ENCODE data around the gene TTLL5.
"Not testable (repeated sequence)": the region's sequence is repeated elsewhere in the genome, so short reads cannot be mapped to it uniquely, and the experiment has no call there.

Gene TTLL5

DNA sequence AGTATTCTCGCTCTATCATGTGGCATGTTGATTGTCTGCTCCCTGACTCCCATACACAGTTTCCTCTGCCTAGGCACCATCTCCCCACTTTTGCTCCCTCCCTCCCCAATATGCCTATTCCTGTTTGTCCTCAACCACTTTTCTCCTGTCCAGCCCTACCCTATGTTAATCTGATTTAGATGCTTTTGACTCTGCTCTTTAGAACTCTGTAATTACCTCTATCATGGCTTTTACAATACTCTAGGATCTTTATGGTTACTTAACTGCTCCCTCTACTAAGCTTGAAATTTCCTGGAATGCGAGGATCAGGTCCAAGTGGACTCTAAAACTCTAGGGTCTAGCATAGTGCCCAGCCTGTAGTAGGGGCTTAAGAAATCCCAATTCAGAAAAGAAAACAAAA is 252.1 kb downstream of the TTLL5 start:
- no peak for DNase-seq (ENCODE audit: low read depth in 2 of 2)

GRCh38 chr14:75915045-75915444 is 254.0 kb downstream of the TTLL5 start:
- DNase-seq (ENCODE audit: low read depth in 2 of 2): no peak

- DNase-seq (ENCODE audit: low read depth in 2 of 2): no peak
Measured at GRCh38 chr14:75917322-75917945, 256.4 kb downstream of the TTLL5 start.

DNA sequence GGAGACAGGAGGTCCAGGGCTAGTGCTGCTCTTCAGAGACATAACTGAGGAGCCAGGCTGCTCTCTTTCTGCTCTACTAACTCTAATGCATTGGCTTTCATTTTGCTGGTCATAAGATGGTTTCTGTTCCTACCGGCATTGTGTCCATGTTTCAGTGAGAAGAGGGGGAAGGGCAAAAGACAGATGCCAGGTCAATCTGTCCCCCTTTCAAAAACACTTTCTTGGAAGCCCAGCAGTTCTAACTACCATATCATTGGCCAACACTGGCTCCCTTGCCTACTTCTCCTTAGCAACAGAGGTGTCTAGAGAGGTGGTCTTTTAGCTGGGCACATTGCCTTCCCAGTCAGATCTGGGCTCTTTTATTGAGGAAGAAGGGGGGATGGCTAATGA is 256.9 kb downstream of the TTLL5 start:
- no peak for DNase-seq (ENCODE audit: low read depth in 2 of 2)

DNA sequence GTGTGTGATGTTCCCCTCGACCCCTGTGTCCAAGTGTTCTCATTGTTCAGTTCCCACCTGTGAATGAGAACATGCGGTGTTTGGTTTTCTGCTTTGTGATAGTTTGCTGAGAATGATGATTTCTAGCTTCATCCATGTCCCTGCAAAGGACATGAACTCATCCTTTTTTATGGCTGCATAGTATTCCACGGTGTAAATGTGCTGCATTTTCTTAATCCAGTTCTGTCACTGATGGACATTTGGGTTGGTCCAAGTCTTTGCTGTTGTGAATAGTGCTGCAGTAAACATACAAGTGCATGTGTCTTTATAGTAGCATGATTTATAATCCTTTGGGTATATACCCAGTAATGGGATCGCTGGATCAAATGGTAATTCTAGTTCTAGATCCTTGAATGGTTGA is 259.4 kb downstream of the TTLL5 start:
- DNase-seq (ENCODE audit: low read depth in 2 of 2): not testable (repeated sequence)

- DNase-seq (ENCODE audit: low read depth in 2 of 2): not testable (repeated sequence)
Measured at GRCh38 chr14:75925141-75925840, 264.2 kb downstream of the TTLL5 start.

DNA sequence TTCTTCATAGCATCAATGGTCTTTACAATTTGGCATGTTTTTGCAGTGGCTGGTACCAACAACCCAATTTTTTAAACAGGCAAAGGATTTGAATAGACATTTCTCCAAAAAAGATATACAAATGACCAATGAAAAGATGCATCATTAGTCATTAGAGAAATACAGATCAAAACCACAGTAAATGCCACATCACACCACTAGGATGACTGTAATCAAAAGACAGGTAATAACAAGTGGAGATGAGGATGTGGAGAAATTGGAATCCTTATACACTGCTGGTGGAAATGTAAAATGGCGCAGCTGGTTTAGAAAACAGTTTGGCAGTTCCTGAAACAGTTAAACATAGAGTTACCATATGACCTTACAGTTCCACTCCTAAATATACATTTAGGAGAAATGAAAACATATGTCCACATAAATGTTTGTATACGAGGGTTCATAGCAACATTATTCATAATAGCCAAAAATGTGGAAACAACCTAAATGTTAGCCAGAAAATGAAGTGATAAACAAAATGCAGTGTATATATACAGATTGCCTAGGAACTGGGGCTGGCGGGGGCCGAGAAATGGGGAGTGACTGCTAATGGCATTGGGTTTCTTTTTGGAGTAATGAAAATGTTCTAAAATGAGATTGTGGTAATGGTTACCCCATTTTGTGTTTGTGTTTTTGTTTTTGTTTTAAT is 265.5 kb downstream of the TTLL5 start:
- no peak for DNase-seq (ENCODE audit: low read depth in 2 of 2)

DNA sequence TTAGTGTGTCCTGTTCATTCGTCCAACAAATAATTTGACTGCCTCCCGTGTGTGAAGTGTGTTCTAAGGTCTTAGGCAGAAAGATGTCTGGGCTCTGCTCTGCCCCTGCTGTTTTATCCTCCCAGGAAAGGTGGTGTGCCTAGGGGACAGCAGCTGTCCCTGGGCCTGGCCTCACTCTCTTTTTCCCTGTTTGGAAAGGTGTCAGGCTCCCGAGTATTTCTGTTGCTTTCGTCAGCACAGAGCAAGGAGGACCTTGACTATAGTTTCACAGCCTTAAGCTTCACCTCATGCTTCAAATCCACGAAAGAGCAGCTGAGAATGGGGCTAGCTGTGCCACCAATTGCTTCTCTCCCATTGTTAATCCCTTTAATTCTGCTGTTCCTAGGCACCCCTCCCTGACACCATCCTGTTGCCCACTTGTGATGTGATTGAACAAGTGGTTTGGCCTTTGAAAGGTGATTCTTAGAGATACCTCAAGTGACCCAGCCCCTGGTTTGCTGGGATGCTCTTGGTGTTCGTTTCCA is 266.6 kb downstream of the TTLL5 start:
- no peak for DNase-seq (ENCODE audit: low read depth in 2 of 2)

DNA sequence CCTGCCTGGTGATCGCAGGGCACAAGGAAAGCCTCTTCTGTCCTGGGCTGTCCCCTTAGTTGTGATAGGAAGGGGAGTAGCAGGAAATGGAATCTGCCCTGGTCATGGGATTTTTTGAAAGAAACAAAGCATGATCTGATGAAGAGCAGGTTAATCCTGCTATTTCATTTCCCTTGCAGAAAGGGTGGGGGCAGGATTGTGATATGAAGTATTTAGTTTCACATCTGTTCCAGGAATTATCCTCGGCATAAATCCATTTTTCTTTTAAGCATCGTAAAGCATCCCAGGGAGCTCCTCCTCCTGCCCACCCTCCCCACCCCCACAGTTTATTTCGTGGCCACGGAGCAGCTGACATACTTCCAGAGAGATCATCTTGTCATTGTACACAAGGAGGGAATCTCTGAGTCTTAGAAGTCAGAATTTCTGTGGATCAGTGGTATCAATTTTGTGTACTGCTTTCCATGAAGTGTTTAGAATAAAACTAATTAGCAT is 267.7 kb downstream of the TTLL5 start:
- DNase-seq (ENCODE audit: low read depth in 2 of 2): no peak

- DNase-seq (ENCODE audit: low read depth in 2 of 2): no peak
Measured at GRCh38 chr14:75933712-75934296, 272.8 kb downstream of the TTLL5 start.

DNA sequence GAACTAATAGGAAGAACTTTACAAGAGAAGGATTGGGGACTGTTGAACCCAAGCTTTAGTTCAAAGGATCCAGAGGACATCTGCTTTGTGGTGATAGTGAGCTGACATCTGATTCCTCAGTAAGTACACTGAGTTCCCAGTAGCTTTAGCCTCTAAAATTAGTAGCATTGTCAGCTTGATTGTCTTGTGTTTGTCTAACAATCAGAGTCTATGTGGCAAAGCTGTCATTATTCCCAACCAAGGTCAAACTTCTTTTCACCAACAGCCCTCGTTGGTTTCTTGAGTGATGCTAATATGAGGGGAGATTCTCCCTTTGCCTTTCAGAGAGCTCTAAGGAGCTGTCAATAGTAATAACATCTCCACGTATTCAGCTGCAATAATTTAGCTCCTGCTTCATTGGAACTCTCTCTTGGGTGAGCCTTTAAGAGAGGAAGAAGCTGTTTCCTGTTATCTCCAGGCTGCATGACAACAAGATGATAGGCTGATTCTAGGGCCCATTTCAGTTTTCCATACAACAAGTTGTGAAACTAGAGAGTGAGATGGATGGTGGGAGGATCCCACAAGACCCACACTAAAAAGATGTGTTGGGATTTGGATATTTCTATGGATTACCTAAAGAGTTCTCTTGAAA is 274.1 kb downstream of the TTLL5 start:
- DNase-seq (ENCODE audit: low read depth in 2 of 2): no peak

DNA sequence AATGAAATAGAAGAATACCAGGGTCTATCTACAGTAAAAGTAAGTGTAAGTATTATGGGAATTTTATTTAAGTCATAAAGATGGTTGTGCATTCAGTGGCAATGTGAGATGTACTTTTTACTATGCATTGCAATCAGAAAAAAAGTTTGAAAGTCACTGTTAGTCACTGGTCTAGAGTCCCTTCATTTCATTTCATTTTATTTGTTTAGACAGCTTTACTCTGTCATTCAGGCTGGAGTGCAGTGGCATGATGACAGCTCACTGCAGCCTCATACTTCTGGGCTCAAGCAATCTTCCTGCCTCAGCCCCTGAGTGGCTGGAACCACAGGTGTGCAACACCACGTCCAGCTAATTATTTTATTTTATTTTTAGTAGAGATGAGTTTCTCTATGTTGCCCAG is 278.2 kb downstream of the TTLL5 start:
- DNase-seq (ENCODE audit: low read depth in 2 of 2): no peak

- DNase-seq (ENCODE audit: low read depth in 2 of 2): no peak
Measured at GRCh38 chr14:75941030-75941429, 280.0 kb downstream of the TTLL5 start.

- no peak for DNase-seq (ENCODE audit: low read depth in 2 of 2)
Measured at GRCh38 chr14:75944607-75945241, 283.7 kb downstream of the TTLL5 start.

DNA sequence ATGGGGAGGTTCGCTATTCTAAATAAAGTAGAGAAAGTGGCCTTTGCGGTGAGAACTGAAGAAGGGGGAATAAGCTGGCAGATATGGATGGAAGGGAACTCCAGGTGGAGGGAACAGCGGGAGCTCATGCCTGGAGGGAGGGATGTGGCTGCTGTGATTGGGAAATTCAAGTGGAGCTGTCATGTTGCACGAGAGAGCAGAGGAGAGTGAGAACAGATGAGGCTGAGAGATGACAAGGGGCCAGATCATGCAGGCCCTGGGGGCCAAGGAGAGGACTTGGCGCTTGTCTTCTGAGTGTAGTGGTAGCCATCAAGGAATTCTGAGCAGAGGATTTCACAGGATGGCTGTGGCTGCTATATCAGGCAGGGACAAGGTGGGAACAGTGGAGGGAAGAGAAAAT is 285.7 kb downstream of the TTLL5 start:
- no peak for DNase-seq (ENCODE audit: low read depth in 2 of 2)

GRCh38 chr14:75952489-75952888 is 291.4 kb downstream of the TTLL5 start:
- DNase-seq (ENCODE audit: low read depth in 2 of 2): no peak

DNA sequence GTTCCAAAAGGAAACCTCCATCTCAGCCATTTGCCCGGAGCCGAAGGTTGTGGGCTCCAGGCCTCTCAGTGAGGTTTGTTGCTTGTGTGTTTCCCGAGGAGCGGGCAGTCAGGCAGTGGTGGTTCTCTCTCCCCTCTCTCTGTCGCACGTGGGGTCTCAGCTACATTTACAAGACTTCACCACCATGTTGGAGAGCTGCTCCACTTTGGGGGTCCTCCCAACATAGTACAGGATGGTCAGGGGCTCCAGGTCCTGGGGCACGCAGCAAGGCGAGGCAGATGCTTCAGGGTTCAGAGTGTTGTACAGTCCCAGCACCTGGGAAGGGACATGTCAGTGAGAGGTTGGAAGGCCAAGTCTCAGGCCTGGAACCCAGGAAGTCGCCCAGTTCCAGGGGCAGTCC is 298.0 kb downstream of the TTLL5 start:
- no peak for DNase-seq (ENCODE audit: low read depth in 2 of 2)

DNA sequence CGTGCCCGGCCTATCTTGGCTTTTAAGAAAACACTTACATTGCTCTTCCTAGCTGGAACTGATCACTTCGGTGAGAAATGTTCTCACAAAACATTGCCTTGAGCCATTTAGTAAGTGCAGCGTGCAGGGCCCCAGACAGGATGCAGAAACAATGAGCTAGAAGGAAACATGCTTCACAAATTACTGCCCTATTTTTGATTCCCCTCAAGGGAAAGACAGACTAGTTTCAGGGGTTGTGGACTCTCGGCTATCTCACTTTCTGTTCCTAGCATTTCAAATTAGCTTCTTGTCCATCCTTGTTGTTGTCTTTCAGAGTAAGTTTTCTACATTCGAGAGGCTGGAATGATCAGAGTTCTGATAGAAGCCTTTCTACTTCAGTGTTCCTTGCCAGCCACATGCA is 299.2 kb downstream of the TTLL5 start:
- DNase-seq (ENCODE audit: low read depth in 2 of 2): no peak

- no peak for DNase-seq (ENCODE audit: low read depth in 2 of 2)
Measured at GRCh38 chr14:75961662-75962061, 300.6 kb downstream of the TTLL5 start.

DNA sequence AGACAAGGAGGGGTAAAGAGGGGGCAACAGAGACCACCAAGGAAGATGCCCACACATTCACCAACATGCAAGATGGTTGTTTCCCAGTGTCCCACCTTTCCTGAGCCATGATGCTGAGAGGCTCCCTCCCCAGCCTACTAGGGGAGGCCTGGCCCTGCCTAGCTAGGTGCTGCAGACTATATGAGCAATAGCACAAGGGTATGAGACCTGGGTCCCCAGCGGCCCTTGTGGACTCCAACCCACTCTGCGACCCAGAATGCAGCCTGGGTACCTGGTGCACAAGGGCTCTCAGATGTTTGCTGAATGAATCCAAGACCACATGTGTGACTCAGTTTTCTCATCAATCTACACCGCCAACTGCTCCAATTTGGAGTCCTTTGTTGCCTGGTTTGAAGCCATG is 306.8 kb downstream of the TTLL5 start:
- DNase-seq (ENCODE audit: low read depth in 2 of 2): no peak

- no peak for DNase-seq (ENCODE audit: low read depth in 2 of 2)
Measured at GRCh38 chr14:75968456-75968855, 307.4 kb downstream of the TTLL5 start.

Data from activated CD8-positive, alpha-beta memory T cell treated with anti-CD3 and anti-CD28 coated beads for 4 hours (primary cell).